Activated CD4-positive, alpha-beta T cell treated with anti-CD3 and anti-CD28 coated beads, Interleukin-2, amount 50 U/mL, for 4 hours (primary cell): ENCODE results near the gene UQCRC1.

Source experiments
- DNase-seq, 2 experiments: peaks; one replicate each; pipeline ENCODE4 v3.0.0-alpha.2; 2020

The UQCRC1 gene

DNA sequence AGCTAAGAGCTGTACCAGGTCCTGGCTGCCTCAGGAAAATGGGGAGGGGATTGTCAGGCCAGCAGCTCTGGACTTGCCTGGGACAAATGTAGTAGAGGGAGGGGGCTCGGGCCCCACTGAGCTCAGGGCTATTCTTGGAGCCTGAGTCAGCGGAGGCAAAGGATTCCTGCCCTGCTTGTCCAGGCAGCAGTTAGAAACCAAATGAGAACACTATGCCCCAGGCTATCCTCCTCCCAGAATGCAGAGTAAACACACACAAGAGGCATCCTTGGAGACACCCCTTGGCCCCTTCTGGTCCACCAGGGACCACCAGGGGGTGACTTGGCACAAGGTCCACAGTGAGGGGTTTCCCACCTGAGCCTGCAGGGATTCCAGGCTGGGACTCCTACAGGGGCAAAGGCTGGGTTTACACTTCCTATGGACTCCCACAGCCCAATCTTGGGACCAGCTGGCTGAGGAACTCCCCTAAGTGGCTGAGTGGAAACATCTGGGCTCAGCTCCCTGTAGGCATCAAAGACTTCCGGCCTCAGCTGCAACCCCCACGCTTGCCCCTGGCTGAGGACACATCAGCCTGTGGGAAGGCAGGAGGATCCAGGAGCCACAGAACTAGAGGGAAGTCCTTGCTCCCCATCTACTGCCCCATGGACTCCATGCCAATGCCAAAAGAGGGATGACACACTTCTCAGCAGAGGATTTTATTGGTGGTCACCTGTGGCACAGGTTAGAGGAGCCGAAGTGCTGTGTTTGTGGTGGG is 10.9 kb downstream of the UQCRC1 start:
- no peak for DNase-seq

DNA sequence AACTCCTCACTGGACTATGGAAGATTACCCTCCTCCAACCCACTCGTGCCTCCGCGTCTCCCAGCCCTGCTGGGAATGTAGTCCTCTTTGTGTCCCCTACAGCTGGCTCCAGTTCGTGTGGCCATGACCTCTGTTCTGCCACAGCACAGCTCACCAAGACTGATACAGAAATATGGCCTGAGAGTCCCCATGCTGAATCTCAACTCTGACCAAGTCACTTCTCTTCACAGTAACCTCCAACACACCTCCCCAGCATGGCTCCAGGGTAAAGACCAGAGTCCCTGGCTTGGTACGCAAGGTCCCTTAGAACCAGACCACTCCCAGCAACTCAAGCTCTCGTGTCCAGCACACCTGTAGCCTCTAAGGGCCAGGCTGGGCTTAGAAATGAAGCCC is 12.0 kb downstream of the UQCRC1 start:
- no peak for DNase-seq

DNA sequence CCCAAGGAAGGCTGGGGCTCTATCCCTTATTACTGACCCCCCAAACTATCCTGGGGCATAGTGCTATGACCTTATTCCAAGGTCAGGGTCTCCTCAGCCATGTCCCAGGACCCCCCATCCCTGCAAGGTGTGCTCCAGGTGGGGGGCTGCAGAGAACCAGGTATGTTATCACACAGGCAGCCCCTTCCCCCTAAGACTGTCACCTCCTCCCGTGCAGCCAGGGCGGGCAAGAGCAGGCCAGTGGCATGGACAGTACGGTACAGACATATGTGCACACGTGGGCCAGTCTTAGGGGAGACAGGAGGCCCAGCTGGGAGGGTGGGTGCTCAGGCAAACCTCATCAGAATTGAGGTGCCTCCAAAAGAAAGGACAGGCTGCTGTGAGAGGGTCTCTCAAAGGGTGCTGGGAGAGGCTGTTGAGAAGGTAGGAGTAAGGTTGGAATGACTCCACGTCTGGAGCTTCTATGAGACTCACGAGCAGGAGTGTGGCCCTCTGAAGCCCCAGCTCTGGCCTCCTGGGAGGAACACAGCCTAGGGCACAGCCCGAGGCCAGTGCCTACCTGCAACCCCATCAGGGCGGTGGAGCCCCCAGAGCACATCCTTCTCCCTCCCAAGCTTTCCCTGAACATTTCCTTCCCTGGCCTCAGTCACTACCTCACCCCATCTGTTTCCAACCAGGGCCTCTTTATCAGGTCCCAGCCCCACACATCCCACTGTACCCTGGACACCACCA is 12.6 kb downstream of the UQCRC1 start:
- DNase-seq: no peak

DNA sequence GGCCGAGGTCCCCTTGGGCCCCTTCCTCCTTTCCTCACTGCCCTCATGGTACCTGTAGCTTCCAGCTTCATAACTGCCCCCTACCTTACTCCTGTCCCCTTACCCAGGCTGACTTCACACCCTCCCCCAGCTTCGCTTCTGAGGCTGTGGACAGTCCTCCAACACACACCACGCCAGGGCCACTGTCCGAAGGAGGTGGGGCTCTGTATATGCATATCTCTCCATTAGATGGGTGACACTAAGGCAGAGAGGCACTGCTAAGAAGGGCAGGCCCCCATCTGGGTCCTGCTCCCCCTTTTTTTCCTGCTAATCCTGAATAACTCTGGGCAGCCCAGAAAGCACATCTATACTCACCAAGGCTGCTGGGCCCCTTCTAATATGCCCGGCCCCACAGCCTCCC is 13.3 kb downstream of the UQCRC1 start:
- DNase-seq: no peak

DNA sequence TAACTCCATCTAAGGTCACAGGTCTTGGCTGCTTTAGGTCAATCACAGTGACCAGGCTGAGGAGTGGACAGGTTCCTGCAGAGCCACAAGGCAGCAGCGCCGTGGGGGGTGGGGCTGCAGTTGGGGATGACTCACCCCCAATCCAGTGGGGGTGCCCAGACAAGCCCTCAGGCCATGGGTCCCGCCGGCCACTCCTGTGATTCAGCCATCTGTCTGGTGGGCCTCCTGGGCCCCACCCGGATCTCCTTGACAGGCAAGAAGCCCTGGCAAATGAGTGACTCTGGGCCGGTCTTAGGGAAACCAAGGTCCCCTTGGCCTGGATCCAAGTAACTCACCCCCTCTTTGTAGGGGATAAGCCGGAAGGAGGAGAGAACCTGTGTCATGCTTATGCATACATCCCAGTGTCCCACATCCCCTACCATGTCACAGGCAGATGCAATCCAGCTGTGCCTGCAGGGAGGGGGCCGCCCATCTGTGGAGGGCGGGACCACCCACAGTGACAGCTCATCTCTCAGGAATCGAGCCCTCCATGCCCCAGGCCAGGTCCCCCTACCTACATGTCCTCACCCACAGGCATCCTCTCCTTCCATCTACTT is 13.8 kb downstream of the UQCRC1 start:
- DNase-seq: no peak

DNA sequence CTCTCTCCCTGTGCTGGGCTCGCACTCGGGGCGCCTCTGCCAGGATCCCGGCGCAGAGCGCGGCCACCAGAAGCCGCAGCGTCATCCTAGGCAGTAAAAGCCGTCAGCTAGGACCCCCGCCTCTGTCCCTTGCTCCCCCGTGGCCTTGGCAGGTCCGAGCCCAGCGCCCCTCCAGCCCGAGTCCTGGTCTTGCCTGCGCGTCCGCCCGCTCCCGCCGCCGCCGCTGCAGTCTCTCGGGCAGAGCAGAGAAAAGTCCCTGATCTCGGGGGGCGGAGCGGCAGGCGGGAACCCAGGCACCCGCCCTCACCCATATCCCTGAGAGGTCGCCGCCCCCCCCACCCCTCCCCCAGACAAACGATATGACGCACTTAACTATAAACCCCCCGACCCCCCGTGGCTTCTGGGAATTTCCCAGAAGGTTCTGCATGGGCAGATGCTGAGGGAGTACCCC is 14.3 kb downstream of the UQCRC1 start, which contains the start of gene COL7A1:
Gene COL7A1 (minus strand): TSS at position 255 of the 451 bp plus-strand sequence. CDS start 170 bp downstream, at position 85.
- no peak for DNase-seq

DNA sequence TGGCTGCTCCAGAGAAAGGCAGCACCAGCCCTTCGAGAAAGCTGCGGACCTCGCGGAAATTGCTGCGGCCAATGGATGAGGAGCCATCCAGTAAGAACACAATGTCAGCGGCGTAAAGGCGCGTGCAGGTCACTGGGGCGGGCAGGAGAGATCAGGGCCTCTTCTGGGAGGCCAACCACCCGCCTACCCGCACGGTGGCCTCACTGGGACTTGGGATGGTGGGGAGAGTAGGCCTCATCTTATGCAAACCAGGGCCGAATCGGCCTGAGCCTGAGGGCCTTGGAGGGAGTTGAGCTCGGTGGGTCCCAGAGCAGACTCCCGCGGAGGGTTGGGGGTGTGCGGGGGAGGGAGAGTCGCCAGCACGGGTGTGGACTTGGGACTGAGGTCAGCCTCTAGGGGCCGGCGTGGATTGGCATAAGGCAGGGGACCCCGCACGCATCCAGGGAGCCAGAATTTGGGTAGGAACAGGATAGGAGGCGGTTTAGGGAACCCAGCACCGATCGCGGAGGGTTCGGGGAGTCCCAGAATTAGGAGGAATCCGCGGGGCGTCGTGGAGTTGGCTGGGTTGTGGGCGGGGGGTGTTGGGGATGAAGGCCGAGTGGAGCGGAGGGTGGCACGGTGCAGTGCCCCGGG is 14.9 kb downstream of the UQCRC1 start:
- no peak for DNase-seq

DNA sequence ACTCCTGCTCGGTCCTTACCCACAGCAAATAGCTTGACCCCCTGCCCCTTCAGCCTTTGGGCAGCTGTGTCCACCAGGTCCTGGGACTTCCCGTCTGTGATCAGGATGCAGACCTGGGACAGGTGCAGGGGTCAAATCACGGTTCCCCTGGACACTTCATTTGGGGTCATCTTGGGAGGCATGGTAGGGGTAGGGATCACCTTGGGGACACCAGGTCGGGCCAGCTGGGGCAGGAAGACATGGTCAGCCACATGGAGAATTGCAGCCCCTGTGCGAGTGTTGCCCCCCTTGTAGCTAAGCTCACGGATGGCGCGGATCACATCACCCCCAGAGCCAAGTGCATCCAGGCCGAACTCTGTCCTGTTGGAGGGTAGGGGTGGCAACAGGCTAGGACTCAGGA is 16.1 kb downstream of the UQCRC1 start:
- DNase-seq: no peak

DNA sequence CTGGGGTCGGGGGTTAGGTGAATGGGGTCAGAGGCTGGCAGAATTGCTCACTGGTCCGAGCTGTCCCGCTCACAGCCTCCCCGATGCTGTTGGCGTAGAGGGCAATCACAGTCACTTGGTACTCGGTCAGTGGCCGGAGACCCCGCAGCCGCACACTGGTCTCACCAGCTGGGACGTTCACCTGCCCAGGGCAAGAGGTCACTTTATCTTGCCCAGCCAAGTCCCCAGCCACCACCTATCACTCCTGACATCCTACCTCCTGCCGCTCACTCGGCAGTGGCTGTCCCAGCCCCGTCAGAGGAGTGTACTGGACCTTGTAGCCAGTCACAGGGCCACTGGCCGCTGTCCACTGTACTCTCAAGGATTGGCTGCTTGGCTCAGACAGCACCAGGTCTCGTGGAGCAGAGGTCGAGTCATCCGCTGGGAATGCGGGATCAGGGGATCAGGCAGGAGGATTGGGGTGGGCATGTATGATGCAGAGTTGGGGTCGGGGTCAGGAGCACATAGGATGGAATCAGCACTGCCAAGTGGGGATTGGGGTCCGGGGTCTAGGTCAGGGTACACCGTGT is 16.8 kb downstream of the UQCRC1 start:
- DNase-seq: no peak

DNA sequence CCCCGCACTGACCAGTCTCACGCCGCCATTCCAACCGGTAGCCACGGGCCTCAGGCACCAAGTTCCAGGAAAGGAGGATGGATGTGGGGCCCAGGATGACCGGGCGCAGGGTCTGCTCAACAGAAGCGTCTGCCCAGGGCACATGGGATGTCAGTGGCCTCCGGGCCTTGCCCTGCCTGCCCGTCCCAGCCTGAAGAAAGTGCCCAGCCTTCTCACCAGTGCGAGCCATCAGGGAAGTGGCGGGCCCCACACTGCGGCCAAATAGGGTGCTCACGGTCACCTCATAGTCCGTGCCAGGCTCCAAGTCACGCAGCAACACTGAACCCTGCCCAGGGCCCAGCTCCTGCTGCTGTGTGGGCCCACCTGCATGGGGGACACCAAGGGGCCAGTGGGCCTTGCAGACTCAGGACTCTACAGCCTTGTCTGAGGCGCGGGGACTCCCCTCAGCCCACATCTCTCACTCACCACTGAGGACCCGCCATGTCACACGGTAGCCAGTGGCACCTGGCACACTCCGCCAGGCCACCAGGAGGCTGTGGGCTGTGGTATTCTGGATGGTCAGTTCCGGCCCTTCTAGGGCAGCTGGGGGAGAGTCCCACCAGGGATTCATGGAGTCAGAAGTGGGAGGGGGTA is 17.4 kb downstream of the UQCRC1 start:
- no peak for DNase-seq

DNA sequence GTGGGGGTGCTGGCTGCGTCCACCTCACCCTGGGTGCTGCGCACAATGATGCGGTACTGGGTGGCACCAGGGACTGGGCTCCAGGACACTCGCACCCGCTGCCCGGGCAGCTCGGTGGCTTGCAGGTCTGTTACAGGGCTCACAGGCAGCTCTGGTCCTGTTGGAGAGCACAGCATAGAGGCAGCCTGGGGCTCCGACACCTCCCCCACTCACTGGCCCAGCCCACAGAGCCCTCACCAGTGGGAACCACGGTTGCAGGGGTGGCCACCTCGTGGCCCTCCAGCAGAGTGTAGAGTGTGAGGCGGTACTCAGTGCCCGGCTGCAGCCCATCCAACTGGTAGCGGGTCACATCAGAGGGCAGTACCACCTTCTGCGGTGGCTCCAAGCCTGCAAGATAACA is 18.0 kb downstream of the UQCRC1 start:
- DNase-seq: no peak

DNA sequence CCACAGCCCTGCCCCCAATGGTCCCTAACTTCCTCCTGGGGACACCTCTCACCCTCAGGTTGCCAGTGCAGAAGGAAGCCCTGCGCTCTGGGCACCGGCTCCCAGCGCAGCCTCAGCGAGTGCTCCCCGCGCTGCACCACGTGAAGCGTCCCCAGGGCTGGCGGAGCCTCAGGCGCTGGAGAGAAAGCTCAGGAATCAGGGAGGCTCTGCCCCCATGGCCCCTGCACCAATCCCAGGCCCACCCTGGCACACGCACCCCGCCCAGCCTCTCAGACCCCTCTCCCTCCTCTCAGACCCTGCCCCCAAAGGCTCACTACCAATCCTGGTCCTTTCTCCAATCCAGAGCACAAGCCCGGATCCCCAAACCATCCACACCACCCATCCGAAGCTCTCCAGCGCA is 21.2 kb downstream of the UQCRC1 start:
- DNase-seq: no peak

DNA sequence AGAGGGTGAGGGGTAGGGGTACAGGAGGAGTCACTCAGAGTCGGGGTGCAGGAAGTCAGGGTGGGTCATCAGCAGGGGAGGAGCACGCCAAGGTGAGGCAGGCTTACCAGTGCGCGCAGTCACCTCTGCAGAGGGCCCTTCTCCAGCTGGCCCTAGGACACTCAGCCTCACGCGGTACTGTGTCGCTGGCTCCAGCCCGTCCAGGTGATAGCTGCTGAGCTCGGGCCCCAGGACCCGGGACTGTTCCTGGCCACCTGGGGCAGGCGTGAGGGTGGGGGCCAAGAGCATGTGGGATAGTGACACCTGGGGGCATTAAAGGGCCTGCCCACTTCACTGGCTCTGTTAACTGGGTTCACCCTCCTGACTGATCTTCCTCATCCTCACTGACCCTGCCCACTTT is 21.8 kb downstream of the UQCRC1 start:
- DNase-seq: no peak

DNA sequence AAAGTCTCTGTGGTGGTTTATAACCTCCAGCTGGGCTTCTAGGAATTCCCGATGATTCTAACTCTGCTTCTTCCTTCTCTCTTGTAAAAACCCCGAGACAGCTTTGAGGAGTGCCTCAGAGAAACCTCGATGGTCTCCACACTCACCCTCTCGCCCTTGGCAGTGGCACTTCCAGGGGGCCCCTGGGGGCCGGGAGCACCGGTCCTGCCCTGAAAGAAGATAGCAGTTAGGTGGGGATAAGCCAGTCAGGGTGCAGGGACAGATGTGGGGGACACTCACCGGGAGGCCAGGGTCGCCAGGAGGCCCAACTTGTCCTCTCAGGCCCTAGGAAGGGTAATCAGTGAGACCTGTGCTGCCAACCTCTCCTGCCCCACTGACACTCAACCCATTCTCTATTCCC is 24.0 kb downstream of the UQCRC1 start:
- DNase-seq: no peak

DNA sequence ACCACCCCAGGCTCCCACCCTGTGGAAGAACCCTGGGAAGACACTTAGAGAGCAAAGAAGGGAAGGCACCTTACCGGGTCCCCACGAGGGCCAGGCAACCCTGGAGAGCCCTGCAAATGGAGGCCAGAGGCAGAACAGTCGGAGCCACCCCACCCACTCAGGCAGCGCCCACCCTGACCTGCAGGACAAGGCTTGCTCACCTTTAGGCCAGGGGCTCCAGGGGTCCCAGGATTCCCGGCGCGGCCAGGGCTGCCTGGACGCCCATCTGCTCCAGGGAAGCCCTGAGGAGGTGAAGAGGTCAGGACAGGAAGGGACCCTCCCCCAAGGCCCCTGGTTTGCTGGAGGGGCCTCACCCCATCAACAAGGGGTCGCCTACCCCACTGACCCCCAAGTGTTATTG is 24.6 kb downstream of the UQCRC1 start:
- DNase-seq: no peak

DNA sequence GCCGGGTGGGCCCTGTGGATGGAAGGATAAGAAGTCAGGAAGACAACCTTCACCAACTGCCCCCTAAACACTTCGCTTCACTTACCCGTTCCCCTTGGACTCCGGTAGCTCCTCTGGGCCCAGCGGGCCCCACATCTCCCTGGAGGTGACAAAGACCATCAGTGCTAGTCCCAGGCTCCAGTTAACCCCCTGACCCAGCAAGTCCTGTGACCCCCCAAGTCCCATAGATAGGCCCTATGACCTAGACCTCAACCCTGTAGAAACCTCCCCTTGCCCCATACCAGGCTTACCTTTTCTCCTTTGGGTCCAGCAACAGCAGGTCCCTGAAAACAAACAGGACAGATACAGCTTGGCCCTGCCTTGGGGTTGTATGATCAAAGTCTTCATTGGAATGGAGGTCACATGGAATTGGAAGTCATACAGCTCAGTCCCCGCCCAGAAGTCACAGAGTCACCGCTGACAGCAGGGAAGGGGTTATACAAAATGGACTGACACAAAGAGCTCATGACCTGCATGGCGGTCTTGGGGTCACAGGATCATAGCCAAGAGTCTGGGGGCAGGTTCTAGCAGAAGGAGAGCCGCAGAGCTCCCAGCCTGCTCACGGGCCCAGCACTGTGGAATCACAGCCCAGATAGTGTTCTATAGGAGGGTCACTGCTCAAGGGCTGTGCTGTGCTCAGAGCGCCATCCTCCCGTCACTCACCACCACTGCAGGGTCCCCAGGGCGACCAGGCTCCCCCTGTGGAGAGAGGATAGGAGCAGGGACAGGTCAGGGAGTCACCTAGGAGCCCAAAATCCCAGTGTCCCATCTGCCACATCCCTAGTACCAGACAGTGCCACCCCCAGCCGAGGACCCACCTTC is 27.6 kb downstream of the UQCRC1 start:
- no peak for DNase-seq

DNA sequence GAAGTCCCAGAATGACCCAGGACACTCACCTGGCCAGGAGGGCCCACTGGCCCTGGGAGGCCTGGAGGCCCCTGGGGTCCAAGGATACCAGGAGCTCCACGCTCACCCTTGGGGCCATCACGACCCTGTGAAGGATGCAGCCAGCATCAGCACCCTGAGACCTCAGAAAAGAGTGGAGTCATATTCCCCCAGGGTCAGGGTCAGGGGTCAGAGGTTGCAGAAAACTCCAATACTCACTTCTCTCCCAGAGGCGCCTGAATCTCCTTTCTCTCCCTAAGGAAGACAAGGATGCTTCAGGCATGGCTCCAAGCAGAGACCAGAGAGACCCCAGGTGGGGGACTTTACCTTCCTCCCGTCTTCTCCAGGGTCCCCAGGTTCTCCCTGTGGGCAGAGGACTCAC is 32.8 kb downstream of the UQCRC1 start:
- DNase-seq: no peak

DNA sequence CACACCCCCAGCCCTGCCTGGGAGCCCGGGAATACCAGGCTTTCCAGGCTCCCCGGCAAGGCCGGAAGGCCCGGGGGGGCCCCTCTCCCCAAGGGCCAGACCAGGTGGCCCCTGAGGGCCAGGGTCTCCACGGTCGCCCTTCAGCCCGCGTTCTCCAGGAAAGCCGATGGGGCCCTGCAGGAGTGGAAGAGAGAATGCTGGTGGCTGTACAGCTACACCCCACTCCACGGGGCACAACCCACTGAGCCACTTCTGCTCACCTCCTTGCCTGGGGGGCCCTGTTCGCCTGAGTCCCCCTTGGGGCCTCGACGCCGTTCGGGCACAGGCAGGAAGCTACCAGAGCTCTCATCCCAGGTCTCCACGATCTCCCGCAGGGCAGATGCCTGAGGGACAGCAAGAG is 34.1 kb downstream of the UQCRC1 start:
- DNase-seq: no peak

DNA sequence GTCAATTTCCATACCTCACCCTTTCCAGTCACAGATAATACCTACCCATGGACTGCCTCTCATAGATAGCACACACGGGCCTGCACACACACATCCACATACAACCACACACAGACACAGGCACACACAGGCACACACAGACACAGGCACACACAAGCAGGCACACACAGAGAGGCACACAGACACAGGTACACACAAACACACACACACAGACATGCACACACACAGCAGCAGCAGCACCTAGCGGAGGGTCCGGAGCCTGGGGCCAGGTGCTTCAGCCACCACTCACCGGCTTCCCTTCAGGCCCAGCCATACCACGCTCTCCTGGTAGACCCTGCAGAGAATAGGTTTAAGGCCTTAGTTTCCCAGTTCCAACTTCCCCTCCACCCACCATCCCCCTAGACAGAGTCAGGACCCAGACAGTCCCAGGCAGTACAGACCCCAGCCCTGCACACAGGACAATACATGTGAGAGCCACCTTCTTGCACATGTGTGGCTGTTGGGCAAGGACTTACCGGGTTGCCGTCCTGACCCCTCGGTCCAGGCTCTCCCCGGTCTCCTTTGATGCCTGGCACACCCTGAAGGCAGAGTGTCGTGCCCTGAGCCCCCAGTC is 35.4 kb downstream of the UQCRC1 start:
- DNase-seq: no peak

DNA sequence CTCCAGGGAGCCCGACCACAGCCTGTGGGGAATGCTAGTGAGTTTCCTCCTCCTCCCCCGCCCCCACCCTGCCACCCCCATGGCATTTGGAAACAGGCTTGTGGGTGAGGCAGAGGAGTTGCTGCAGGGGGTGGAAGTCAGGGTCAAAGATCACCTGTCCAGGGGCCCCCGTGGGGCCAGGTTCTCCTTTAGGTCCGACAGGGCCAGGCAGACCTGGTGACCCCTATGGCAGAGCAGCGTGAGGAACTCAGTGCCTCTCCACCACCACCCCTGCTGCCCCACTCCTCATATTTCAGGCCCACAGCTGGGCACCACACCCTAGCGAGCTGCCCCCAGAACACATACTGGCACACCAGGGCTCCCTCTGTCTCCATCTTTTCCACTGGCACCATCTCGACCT is 36.9 kb downstream of the UQCRC1 start:
- DNase-seq: no peak

DNA sequence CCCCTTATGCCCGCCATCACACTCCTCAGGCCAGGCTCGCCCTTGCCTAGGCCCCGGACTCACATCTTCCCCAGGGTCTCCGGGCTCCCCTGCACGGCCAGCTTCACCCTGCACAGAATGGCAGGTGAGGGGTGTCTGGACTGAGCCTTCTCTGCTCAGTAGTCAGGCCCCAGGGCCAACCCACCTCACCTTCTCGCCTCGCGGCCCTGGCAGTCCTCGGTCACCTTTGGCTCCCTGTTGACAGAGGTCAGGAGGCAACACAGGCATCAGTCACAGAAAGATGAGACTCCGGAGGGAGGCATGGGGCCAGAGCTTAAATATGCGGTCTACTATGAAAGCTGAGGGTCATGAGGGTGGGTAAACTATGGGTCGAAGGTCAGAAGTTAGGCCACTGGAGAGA is 37.5 kb downstream of the UQCRC1 start:
- no peak for DNase-seq
